Spleen (tissue), 11 donors: ENCODE data around the gene NUP210L. TPM values are rescaled to one million over a fixed set of nuclear protein-coding genes. Genes with fewer than 3 reads are reported as not detected.

Source experiments
- DNase-seq: peaks from one replicate; pipeline ENCODE4 v3.0.0-alpha.2; 2020
- H3K27ac ChIP-seq, 8 donors: fragments of 200-600 bp; sonication (generic) in 7 of 8; 1 replicate in 4 of 8; 2 replicates in 4 of 8; pipeline versions ENCODE4 v1.5.0 to v1.8.0; 2016 to 2021; ENCODE audit warnings: inconsistent platforms in 4 of 8, mild to moderate bottlenecking in 4 of 8, moderate library complexity in 1 of 8
- H3K27me3 ChIP-seq, 7 donors: fragments of 200-600 bp; sonication (generic) in 6 of 7; replicated peaks in 1 of 7; 1 replicate in 4 of 7; 2 replicates in 3 of 7; pipeline versions ENCODE4 v1.5.0 to v1.8.0; 2016 to 2021; ENCODE audit warnings: inconsistent platforms in 3 of 7, mild to moderate bottlenecking in 1 of 7
- H3K36me3 ChIP-seq, 6 donors: fragments of 200-600 bp; sonication (generic) in 5 of 6; 1 replicate in 4 of 6; 2 replicates in 2 of 6; pipeline versions ENCODE4 v1.5.0 to v1.8.0; 2016 to 2021; ENCODE audit warnings: inconsistent platforms in 2 of 6
- H3K4me1 ChIP-seq, 6 donors: fragments of 200-600 bp; sonication (generic) in 5 of 6; 1 replicate in 3 of 6; 2 replicates in 3 of 6; pipeline versions ENCODE4 v1.5.0 to v1.8.0; 2016 to 2021; ENCODE audit warnings: inconsistent platforms in 3 of 6
- H3K4me3 ChIP-seq, 8 donors: fragments of 200-600 bp; sonication (generic) in 7 of 8; 1 replicate in 4 of 8; 2 replicates in 4 of 8; pipeline versions ENCODE4 v1.5.0 to v1.8.0; 2016 to 2021; ENCODE audit warnings: inconsistent platforms in 4 of 8, mild to moderate bottlenecking in 4 of 8, moderate library complexity in 2 of 8
- H3K9me3 ChIP-seq, 8 donors: fragments of 200-600 bp; sonication (generic) in 7 of 8; 1 replicate in 4 of 8; 2 replicates in 4 of 8; pipeline versions ENCODE4 v1.5.0 to v1.8.0; 2016 to 2021; ENCODE audit warnings: inconsistent platforms in 4 of 8
- CTCF ChIP-seq, 11 experiments: fragments of 200-600 bp in 7 of 11; fragments of 450-650 bp in 4 of 11; sonication (generic) in 4 of 11; IDR thresholded peaks in 8 of 11; conservative IDR thresholded peaks in 3 of 11; 1 replicate in 7 of 11; 2 replicates in 4 of 11; pipeline versions ENCODE4 v1.4.0 to v1.8.0; 2016 to 2021; ENCODE audit warnings: antibody characterized with exemption in 11 of 11, inconsistent platforms in 4 of 11, mild to moderate bottlenecking in 1 of 11
- POLR2A ChIP-seq, 3 donors: fragments of 450-650 bp; IDR thresholded peaks; one replicate each; pipeline ENCODE4 v1.5.1; 2017; ENCODE audit warnings: antibody characterized with exemption in 3 of 3, mild to moderate bottlenecking in 1 of 3
- POLR2AphosphoS5 ChIP-seq, 3 donors: sonication (generic); formaldehyde crosslinking; IDR thresholded peaks; one replicate each; pipeline ENCODE4 v1.5.1; 2017; ENCODE audit warnings: antibody characterized with exemption in 3 of 3
- WGBS, 5 donors: extraction: QIAGEN DNeasy Blood & Tissue Kit in 3 of 5; methylation state at CpG; one replicate each; pipeline versions ENCODE4 v1.1.5 to v1.1.7; 2013 to 2018; 5-methylcytosine and 5-hydroxymethylcytosine counted together
- intact Hi-C: fragments of 100-400 bp; cut with DNase I; formaldehyde crosslinking; loops from one replicate; pipeline ENCODE4 v1.15.0; 2023; ENCODE audit warnings: low total_unique reads
- polyA plus RNA-seq, 3 donors: library from polyadenylated mRNA; stranded (reverse); fragments of 200-250 nt; gene quantifications; one replicate each; pipeline ENCODE4 v1.2.1, GENCODE V29; 2013
- total RNA-seq, 7 donors: library from RNA; depleted of rRNA in 3 of 7; stranded (reverse); fragments of >200 nt in 3 of 7; fragmentation: NEBNext Ultra II Directional in 4 of 7; extraction: Animal tissue kit (Norgen Biotek cat#: 25700) in 4 of 7; gene quantifications; one replicate each; pipeline versions ENCODE4 v1.1.0 to v1.2.1, GENCODE V29; 2016 to 2021
- donor health status: healthy with polysubstance abuse.
- donor health status: DM: no; HTN: no; CAD: no; lungs with moderate emphysema.
- donor health status: DM: no; HTN: no; CAD: no.
- donor health status: Bipolar disorder and iron deficiency.
- donor health status: healthy.
- donor health status: DM: no; HTN: no; CAD: no.
- donor health status: DM: yes; HTN: yes; CAD: no.

Gene NUP210L
- total and polyA plus RNA-seq, 10 donors = 0.02 to 0.34 (median 0.09) TPM; not detected in 4

- peaks cover 2 to 100% (median 87%) of the 10 kb centered on the region in 6 donors for H3K36me3 ChIP-seq
- DNase-seq = no peak
- intact Hi-C loops = no loop called here
- peaks cover 21 to 68% (median 49%) of the 10 kb centered on the region in 6 donors for H3K4me1 ChIP-seq
- no peaks in the 10 kb centered on the region for H3K27me3 ChIP-seq
- peaks cover 0 to 7% (median 0%) of the 10 kb centered on the region in 8 donors for H3K9me3 ChIP-seq
- TF ChIP-seq CTCF (IDR thresholded peaks at IDR 0.05 in 8 of 11, conservative IDR thresholded peaks at IDR 0.05 in 3 of 11) = no peak
- no peak for TF ChIP-seq POLR2AphosphoS5 (IDR thresholded peaks at IDR 0.05)
- no peak for TF ChIP-seq POLR2A (IDR thresholded peaks at IDR 0.05)
- peak overlapping the region in 7 of 8 donors; percentile 59 to 82 (median 66) for H3K27ac ChIP-seq
- H3K4me3 ChIP-seq = no peak overlapping the region
Observed at GRCh38 chr1:154159554-154159953, 4.7 kb upstream of the NUP210L start.

GRCh38 chr1:154158307-154159125 is 3.6 kb upstream of the NUP210L start:
- no peak for DNase-seq
- H3K27ac ChIP-seq = peak overlapping the region; percentile 46 to 82 (median 66)
- peak in 1 of 3 donors; percentile 27 for TF ChIP-seq POLR2AphosphoS5 (IDR thresholded peaks at IDR 0.05)
- no peak for TF ChIP-seq CTCF (IDR thresholded peaks at IDR 0.05 in 8 of 11, conservative IDR thresholded peaks at IDR 0.05 in 3 of 11)
- peaks cover 2 to 94% (median 79%) of the 10 kb centered on the region in 6 donors for H3K36me3 ChIP-seq
- intact Hi-C loops = no loop called here
- peaks cover 21 to 79% (median 51%) of the 10 kb centered on the region in 6 donors for H3K4me1 ChIP-seq
- WGBS, 5 donors = 69 to 75% (median 69%) methylated on average over 8 of the region's 8 CpGs
- H3K27me3 ChIP-seq = no peaks in the 10 kb centered on the region
- H3K9me3 ChIP-seq = peaks cover 0 to 7% (median 0%) of the 10 kb centered on the region in 8 donors
- peak overlapping the region in 1 of 8 donors; percentile 5 for H3K4me3 ChIP-seq

DNA sequence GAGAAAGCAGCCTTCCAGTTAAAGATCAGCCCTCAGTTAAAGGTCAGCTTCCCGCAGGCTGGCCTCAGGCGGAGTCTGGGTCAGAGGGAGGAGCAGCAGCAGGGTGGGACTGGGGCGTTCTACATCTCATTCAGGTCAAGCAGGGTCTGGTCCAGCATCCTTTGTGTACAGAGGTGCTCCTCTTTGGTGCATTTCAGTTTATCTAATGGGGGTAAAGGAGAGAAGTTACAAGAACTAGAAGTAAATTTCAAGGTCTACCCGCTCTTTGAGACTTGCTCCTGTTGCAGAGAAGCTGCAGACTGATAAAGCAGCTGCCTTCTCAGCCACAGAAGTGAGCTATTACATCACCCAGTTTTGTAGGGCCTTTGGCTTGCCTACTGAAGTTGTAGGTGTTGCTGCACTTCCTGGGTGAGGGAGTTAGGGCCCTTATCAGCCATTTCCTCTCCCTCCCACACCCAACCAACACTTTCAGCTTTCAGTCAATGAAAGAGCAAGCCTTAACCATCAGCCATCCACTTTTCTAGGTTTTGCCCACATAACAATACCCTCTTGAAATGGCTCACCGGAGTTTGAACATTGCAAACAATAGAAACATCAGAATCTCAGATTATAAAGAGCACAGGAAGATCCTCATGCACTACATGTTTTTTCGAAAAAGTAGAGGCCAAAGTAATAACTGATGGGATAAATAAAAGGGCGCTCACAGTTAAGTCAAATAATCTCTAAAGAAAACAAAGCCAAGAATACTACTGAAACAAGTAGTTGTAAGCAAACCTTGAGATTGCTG is 2.8 kb upstream of the NUP210L start:
- WGBS, 5 donors = 50 to 64% (median 55%) methylated on average over 7 of the region's 7 CpGs
- TF ChIP-seq POLR2AphosphoS5 (IDR thresholded peaks at IDR 0.05) (peak in 2 of 3 donors; percentile 25 to 70), CTCF (IDR thresholded peaks at IDR 0.05 in 8 of 11, conservative IDR thresholded peaks at IDR 0.05 in 3 of 11) (no peak), POLR2A (IDR thresholded peaks at IDR 0.05) (no peak)
- Histone ChIP-seq H3K27ac (peak overlapping the region; percentile 46 to 82 (median 66)), H3K36me3 (peaks cover 2 to 86% (median 71%) of the 10 kb centered on the region in 6 donors), H3K4me3 (peak overlapping the region in 1 of 8 donors; percentile 5), H3K27me3 (no peaks in the 10 kb centered on the region), H3K4me1 (peaks cover 21 to 79% (median 51%) of the 10 kb centered on the region in 6 donors), H3K9me3 (peaks cover 0 to 7% (median 0%) of the 10 kb centered on the region in 8 donors)
- intact Hi-C loops = no loop called here
- DNase-seq = no peak
